ENCODE data around the gene IFITM1. TPM values are rescaled to one million over a fixed set of nuclear protein-coding genes. Genes with fewer than 3 reads are reported as not detected.

The IFITM1 gene
- total and polyA plus RNA-seq, 9 of the 15 experiments (the other 6 are each of a cell fraction or from before 2014, with no cell fraction given), result 691 to 5,579 (median 974) TPM

- TF ChIP-seq, protein P1, sequence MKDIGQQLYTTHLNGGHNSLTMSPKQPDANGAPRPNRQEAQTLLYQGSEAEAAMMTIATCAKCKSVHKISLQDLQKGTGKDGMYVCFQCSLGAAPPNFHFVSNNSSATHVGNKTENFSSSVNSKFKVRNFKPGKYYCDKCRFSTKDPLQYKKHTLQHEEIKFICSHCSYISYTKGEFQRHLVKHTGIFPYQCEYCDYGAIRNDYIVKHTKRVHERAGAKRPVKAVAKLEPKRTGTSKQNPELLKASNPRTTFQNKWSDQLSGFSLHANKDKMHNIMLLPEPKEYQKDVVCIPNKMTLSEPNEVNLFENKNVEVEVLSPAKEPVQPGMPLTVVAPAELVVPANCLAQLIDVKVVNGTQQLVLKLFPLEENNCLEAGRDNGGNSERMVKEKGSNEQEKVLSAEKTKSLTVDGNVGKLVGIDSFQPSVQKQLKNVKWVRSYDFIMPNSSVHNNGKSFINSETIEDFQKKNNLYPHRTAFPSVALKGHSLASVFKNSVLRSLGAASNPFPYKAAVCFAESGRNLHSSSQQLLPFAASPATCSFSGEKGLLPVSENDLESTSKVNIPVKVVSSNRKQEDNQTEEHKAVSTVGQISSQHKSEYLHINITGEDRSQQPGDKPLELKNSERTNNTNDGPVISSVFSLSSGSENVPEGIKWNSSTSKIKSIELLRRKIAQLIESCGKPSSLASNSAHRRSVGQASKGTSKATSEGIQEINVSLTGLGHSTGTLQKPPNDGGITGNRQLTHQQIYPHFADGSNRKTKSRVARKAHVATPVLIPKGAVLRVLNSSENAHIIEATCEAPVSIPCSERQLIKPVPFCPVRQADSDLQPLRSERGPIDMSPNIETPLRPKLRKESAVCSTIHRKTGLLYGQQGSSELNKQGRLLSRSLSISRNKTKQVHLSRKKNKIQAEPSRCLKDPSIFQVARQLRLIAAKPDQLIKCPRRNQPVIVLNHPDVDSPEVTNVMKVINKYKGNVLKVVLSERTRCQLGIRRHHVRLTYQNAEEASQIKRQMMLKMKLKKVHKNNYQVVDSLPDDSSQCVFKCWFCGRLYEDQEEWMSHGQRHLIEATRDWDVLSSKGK (CRISPR knock-in tag; IDR thresholded peaks at IDR 0.05), result no peak
- TF ChIP-seq ZNF584 (CRISPR knock-in tag; IDR thresholded peaks at IDR 0.05; ENCODE audit: low read depth), result peak; percentile 96
- peak in 1 of 2 experiments; percentile 84; a peak in 2 of 4 replicates for TF ChIP-seq ZNF639 (CRISPR knock-in tag; conservative IDR thresholded peaks at IDR 0.05 in 1 of 2, IDR thresholded peaks at IDR 0.05 in 1 of 2)
- TF ChIP-seq, protein P2, sequence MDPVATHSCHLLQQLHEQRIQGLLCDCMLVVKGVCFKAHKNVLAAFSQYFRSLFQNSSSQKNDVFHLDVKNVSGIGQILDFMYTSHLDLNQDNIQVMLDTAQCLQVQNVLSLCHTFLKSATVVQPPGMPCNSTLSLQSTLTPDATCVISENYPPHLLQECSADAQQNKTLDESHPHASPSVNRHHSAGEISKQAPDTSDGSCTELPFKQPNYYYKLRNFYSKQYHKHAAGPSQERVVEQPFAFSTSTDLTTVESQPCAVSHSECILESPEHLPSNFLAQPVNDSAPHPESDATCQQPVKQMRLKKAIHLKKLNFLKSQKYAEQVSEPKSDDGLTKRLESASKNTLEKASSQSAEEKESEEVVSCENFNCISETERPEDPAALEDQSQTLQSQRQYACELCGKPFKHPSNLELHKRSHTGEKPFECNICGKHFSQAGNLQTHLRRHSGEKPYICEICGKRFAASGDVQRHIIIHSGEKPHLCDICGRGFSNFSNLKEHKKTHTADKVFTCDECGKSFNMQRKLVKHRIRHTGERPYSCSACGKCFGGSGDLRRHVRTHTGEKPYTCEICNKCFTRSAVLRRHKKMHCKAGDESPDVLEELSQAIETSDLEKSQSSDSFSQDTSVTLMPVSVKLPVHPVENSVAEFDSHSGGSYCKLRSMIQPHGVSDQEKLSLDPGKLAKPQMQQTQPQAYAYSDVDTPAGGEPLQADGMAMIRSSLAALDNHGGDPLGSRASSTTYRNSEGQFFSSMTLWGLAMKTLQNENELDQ (CRISPR knock-in tag; IDR thresholded peaks at IDR 0.05; ENCODE audit: borderline replicate concordance), result no peak
- TF ChIP-seq STAT5B (CRISPR knock-in tag; IDR thresholded peaks at IDR 0.05), result peak; percentile 79
- no peak for TF ChIP-seq FOXA1 (IDR thresholded peaks at IDR 0.05; ENCODE audit: borderline replicate concordance)
- no peak for TF ChIP-seq ZZZ3 (IDR thresholded peaks at IDR 0.05)
- no peak for TF ChIP-seq DPF2 (IDR thresholded peaks at IDR 0.05)
- TF ChIP-seq ZBTB43 (CRISPR knock-in tag; IDR thresholded peaks at IDR 0.05), result no peak
- no peak for TF ChIP-seq HNRNPL (IDR thresholded peaks at IDR 0.05; ENCODE audit: low read depth, low read length)
- no peak for TF ChIP-seq SPI1 (IDR thresholded peaks at IDR 0.05; ENCODE audit: borderline replicate concordance, low read depth, low read length)
- no peak for TF ChIP-seq MAFK (IDR thresholded peaks at IDR 0.05; ENCODE audit: low read length)
- no peak for TF ChIP-seq RNF2 (IDR thresholded peaks at IDR 0.05)
- TF ChIP-seq CREB5 (CRISPR knock-in tag; IDR thresholded peaks at IDR 0.05), result peak; percentile 95
- TF ChIP-seq KAT2B (IDR thresholded peaks at IDR 0.05; ENCODE audit: low read depth, low read length), result no peak
- TF ChIP-seq FIP1L1 (IDR thresholded peaks at IDR 0.05; ENCODE audit: low read depth, low read length, poor library complexity, severe bottlenecking), result no peak
- TF ChIP-seq ZNF134 (CRISPR knock-in tag; conservative IDR thresholded peaks at IDR 0.05), result peak; percentile 81
- TF ChIP-seq ZNF274 (IDR thresholded peaks at IDR 0.05; ENCODE audit: borderline replicate concordance, low read depth, low read length), result no peak
Observed at GRCh38 chr11:352456-353031, 38.7 kb downstream of the IFITM1 start (continued).

All from K562 (cell line).